Astrocyte (in vitro differentiated cells and primary cell): ENCODE results near the gene CPNE5.

Experiments used
- EZH2 ChIP-seq: IDR thresholded peaks from 2 replicates; pipeline ENCODE4 v1.6.1; 2012; ENCODE audit warnings: mild to moderate bottlenecking, low read length, inconsistent platforms; ENCODE audit not compliant: insufficient read depth
- TF ChIP-seq, protein P1 (sequence below): IDR thresholded peaks from 2 replicates; pipeline ENCODE4 v1.5.1; 2011; ENCODE audit warnings: low read depth, mild to moderate bottlenecking, inconsistent platforms, low read length, moderate library complexity; ENCODE audit not compliant: insufficient read depth

DNA sequence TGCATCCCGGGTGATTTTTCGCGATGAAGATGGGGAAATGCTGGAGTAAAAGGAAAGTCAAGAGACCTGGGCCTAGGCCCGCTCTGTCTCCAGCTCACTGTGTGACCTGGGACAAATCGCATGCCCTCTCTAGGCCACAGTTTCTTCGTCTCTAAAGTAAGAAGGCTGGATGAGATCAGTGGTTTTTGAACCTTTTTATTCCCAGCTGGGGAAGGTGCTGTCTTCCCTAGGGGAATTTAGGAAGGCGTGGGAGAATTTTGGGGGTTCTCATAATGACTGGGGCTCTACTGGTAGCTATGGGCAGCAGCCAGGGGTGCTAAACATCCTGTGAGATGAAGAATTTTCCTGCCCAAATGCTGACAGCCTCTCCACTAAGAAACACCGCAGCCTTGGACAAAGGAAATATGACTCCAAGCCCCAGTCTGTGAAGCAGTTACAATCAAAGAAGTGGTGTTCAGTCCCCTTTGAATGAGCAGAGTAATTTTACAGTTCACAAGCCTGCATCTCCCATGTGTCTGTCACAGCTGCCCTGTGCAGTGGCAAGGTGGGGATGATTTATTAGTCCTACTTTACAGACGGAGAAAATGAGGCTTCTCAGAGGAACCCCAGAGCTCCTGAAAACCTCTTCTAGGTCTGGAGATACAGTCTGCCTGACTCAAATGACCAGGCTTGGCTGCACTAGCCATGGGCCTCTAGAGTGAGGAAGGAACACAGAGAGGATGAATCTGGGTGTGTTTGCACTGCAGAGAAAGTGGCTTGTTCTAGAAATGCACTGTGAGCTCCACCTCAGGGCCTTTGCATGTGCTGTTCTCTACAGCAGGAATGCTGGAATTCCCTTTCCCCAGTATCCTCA, 84.4 kb downstream of the CPNE5 start:
- TF ChIP-seq, protein P1, sequence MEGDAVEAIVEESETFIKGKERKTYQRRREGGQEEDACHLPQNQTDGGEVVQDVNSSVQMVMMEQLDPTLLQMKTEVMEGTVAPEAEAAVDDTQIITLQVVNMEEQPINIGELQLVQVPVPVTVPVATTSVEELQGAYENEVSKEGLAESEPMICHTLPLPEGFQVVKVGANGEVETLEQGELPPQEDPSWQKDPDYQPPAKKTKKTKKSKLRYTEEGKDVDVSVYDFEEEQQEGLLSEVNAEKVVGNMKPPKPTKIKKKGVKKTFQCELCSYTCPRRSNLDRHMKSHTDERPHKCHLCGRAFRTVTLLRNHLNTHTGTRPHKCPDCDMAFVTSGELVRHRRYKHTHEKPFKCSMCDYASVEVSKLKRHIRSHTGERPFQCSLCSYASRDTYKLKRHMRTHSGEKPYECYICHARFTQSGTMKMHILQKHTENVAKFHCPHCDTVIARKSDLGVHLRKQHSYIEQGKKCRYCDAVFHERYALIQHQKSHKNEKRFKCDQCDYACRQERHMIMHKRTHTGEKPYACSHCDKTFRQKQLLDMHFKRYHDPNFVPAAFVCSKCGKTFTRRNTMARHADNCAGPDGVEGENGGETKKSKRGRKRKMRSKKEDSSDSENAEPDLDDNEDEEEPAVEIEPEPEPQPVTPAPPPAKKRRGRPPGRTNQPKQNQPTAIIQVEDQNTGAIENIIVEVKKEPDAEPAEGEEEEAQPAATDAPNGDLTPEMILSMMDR, result no peak
- no peak for TF ChIP-seq EZH2
